Thyroid gland (tissue), 4 donors: ENCODE data around the gene DDX24.

Experiments
- CTCF ChIP-seq, 6 experiments: fragments of 200-600 bp in 3 of 6; fragments of 450-650 bp in 3 of 6; sonication (generic) in 3 of 6; IDR thresholded peaks; one replicate each; pipeline ENCODE4 v1.5.1; 2016 to 2019; ENCODE audit warnings: antibody characterized with exemption in 6 of 6, mild to moderate bottlenecking in 2 of 6, inconsistent platforms in 1 of 6, moderate library complexity in 1 of 6
- POLR2A ChIP-seq, 2 donors: fragments of 450-650 bp; IDR thresholded peaks; one replicate each; pipeline ENCODE4 v1.6.1; 2017; ENCODE audit warnings: antibody characterized with exemption in 2 of 2, mild to moderate bottlenecking in 2 of 2, moderate library complexity in 1 of 2

GRCh38 chr14:94115058-94115591 lies 34.1 kb upstream of the DDX24 start:
- no peak for TF ChIP-seq CTCF (IDR thresholded peaks at IDR 0.05)
- no peak for TF ChIP-seq POLR2A (IDR thresholded peaks at IDR 0.05)
